NCI-H82 (cell line): ENCODE data around the gene GRIN2A.

Experiments
- DNase-seq: peaks from one replicate; lab custom pipeline; 2025; lab: John Stamatoyannopoulos, UW

The GRIN2A gene

GRCh38 chr16:10085078-10085798, 97.0 kb downstream of the GRIN2A start:
- no peak for DNase-seq

DNA sequence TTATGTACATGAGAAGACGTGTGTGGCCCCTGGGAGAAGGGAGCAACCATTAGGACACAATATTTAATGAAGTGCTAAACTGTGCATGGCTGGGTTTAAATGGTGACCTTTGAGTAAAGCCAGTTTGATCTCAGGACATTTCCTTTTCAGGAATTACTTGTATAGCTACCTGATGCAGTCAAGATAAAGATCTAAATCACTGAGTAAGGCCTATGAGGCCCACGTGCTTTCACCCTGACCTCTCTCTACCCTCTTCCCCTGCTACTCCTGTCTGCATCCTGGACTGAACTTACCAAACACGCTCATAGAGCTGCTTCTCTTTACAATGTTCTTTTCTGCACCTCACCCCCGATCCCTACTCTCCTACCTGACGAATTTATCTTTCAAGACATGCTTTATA, 98.9 kb downstream of the GRIN2A start:
- DNase-seq: no peak

DNA sequence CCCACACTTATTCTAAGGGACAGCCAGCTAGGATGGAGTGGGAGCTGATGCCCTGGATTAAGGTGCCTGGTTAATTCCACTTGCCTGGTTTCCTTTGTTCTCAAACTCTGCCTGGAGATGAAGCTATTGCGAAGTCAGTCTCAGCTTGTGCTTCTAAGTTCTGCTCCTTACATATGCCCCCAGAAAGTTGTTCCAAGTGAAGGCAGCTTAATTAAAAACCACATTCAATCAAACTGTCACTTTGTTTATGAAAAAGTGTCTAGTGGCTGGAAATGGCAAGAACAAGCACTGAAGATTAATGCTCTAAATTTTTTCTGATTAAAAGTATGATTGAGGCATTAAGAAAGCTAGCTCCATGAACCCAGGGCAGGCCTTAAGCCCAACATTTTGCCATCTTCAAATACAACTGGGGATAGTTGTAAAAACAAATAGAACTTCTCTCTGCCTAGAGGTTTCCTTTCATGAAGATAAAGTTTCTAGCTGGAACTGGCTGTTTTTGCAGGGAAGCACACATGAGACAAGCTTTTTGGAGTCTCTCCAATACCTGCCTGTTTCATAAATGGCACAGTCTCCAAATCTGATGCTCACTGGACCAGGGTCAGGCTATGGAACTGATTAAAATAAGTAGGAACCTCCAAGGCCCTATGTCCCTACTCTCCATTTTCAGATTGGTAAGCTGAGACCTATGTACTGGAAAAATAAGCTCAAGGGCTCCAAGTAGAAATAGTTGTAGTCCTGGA, 100.9 kb downstream of the GRIN2A start:
- peak; percentile 9 for DNase-seq

DNA sequence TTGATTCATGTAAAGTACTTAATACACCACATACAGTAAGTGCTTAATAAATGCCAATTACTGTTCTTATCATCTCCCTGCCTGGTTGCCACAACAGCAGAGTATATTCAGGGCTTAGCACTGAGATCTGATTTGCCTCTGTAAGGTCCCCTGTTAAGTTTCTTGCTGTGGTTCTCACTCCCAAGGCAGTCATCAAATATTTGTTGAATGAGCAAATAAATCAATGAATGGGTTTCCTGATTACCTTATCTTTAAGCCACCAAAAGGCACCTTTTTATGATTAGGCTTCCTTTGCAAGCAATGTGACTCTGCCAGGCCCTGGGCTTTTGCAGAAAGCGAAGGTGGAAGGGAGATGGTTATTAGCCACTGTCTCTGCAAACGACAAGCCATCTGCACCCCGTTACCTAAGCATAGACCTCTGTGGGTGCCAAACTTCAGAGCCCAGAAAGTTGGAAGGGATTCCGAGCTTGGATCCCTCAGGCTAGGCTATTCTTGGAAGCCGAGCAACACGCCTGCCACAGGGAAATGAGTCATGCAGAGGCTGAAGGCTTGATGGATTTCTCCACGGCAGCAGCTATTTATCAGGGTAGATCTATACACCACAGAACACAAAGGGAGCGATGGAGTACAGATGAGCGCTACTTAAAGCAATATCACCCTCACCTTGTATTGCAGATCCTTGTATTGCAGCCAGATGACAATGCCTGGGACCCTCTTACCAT, 102.0 kb downstream of the GRIN2A start:
- DNase-seq: no peak

DNA sequence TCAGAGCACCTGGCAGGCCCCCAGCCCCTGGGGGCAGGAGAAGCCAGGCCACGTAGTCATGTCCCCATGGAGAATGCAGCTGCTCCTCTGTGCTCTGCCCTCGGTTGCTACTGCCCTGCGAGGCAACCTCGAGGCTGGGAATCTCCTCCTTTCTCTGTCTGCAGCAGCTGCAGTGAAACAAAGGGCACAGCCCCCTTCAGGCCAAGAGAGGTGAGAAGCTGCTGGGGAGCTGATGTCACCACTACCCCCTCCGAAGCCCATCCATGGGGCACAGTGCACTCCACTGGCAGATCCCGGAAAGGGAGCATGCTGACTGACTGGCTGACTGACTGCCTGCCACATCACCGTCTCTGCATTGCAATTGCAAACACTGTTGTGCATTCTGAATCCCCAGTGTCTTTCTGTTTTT, 103.7 kb downstream of the GRIN2A start:
- DNase-seq: peak; percentile 68

- DNase-seq: no peak
Observed at GRCh38 chr16:10077861-10078260, 104.4 kb downstream of the GRIN2A start.

GRCh38 chr16:10076037-10076436, 106.2 kb downstream of the GRIN2A start:
- DNase-seq: no peak

DNA sequence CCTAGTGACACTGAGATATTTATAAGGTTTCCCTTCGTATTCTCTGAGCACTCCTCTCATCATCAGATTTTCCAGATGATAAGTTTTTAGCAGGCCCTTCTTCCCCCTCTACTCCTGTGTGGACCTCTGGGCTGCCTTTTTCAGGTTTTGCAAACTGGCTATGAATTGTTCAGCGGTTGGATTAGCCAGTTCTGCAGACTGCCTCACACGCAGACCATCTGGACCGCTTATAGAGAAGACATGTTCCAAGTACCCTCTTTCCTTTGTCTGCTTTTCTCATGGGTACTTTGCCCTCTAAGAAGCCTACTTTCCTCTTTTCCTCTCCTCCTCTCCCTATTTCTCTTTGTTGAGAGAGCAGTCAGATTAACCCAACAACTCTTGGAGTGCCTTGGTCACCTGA, 111.6 kb downstream of the GRIN2A start:
- DNase-seq: peak; percentile 71

- DNase-seq: no peak
Observed at GRCh38 chr16:10069374-10069773, 112.9 kb downstream of the GRIN2A start.

DNA sequence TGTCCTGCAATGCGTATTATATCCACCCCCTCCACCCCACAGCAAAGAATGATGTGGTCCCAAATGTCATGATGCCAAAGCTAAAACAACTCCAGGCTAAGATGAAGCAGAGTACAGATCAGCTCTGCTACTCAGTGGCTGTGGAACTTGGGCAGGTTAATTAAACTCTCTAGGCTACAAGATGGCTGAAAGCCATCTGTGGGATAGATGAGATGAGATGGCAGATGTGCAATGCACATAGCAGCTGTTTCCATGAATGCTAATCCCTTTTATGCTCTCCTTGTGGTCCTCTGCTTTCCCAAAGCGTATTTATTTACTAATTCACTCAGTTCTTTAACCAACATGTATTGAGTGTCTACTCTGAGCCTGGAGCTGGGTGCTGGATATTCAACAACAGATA, 114.4 kb downstream of the GRIN2A start:
- DNase-seq: peak; percentile 91

GRCh38 chr16:10067406-10067805, 114.8 kb downstream of the GRIN2A start:
- DNase-seq: peak; percentile 92

DNA sequence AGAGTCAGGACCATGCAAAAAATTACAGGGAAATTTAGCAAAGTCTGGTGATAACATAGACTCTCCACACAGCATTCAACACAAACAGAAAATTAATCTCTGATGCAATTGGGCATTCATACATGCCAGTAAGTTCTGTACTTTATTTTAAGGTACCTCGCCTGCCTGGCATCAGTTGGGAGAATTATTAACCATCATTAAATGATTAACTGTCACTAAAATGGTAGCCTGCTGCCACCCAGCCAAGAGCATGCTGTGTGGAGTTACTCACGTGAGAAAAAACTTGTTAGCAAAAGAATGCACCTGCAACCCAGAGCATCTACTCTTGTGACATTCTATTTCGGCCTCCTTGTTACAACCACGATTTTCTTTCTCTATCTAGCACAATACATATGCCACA, 117.2 kb downstream of the GRIN2A start:
- DNase-seq: no peak

- DNase-seq: no peak
Observed at GRCh38 chr16:10048850-10049249, 133.4 kb downstream of the GRIN2A start.

- DNase-seq: no peak
Observed at GRCh38 chr16:10045947-10046346, 136.3 kb downstream of the GRIN2A start.

DNA sequence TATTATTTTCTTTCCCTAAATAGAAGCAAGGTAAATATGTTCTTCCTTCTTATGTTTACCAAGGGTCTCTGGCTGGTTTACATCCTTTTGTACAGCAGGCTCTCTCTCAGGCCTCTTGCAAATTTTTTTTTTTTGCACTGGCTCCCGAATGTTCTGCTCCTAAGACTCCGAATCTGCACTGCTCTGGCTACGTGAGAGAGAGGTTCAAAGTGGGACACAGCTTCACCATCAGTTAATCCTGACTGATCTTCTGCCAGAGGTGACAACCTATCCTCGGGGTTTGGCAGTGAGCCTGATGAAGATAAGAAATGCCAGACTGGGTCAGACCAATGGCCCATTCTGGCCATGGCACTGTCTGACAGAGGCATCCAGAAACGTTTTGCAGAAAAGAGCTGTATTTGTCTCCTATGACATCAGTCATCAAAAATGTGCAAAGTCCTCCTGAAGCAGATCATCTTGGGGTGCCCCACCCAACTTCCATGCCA, 136.9 kb downstream of the GRIN2A start:
- DNase-seq: no peak

- DNase-seq: peak; percentile 71
Observed at GRCh38 chr16:10040136-10041080, 141.8 kb downstream of the GRIN2A start.

GRCh38 chr16:10039220-10040096, 142.8 kb downstream of the GRIN2A start:
- DNase-seq: peak; percentile 83

- DNase-seq: peak; percentile 94
Observed at GRCh38 chr16:10037751-10038150, 144.5 kb downstream of the GRIN2A start.

GRCh38 chr16:10036956-10037355, 145.3 kb downstream of the GRIN2A start:
- no peak for DNase-seq

- DNase-seq: no peak
Observed at GRCh38 chr16:10033556-10033955, 148.7 kb downstream of the GRIN2A start.

- DNase-seq: no peak
Observed at GRCh38 chr16:10031955-10032354, 150.3 kb downstream of the GRIN2A start.
